KOPT-K1 (cell line): Measurements from ENCODE around the gene SLC9A2.

Experiments used
- H3K27ac ChIP-seq: fragments of 200-600 bp; sonication (generic); 2 replicates; pipeline ENCODE4 v1.5.1; 2016; ENCODE audit warnings: antibody characterized with exemption, mild to moderate bottlenecking, low read depth, low read length; ENCODE audit not compliant: poor library complexity, severe bottlenecking
- H3K36me3 ChIP-seq: fragments of 200-600 bp; sonication (generic); 2 replicates; pipeline ENCODE4 v1.5.1; 2017; ENCODE audit warnings: antibody characterized with exemption, mild to moderate bottlenecking, low read length, moderate library complexity; ENCODE audit not compliant: insufficient read depth
- H3K9me3 ChIP-seq: fragments of 200-600 bp; sonication (generic); 2 replicates; pipeline ENCODE4 v1.5.1; 2017; ENCODE audit warnings: antibody characterized with exemption, low read length, mild to moderate bottlenecking; ENCODE audit not compliant: insufficient read depth, poor library complexity, severe bottlenecking

Gene SLC9A2

GRCh38 chr2:102619414-102620319, at the start of gene SLC9A2:
Gene SLC9A2, plus strand, starts transcription at chr2:102619553. Its CDS starts 296 bp downstream, at chr2:102619849.
- Histone ChIP-seq H3K27ac (no peak within 1 kb of the TSS), H3K9me3 (no peaks in the 10 kb centered on the region), H3K36me3 (no peaks in the 10 kb centered on the region)

DNA sequence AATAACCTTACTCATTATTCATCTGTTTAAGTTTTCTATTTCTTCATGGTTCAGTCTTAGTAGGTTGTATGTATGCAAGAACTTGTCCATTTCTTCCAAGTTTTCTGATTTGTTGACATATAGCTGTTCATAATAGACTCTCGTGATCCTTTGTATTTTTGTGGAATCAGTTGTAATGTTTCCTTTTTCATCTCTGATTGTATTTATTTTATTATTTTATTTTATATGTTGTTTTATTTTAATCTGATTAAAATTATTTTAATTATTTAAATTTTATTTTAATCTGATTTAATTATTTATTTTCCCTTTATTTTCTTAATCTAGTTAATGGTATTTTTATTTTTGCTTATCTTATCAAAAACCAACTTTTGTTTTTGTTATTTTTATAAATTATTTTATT, 43.5 kb upstream of the SLC9A2 start:
- Histone ChIP-seq H3K36me3 (no peaks in the 10 kb centered on the region), H3K9me3 (peaks cover 6% of the 10 kb centered on the region), H3K27ac (no peak overlapping the region)

DNA sequence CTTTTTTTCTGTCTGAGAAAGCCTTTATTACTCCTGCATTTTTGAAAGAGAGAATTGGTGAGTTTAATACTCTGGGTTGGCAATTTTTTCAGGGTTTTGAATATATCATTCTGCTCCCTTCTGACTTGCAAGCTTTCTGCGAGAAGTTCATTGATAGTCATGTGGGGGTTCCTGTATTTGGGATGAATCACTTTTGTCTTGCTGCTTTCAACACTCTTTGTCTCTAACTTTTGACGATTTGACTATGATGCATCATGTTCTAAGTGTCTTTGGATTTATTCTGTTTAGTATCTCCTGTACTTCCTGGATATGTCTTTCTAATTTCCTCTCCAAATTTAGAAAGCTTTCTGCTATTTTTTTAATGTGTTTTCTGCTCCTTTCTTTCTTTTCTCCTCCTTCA, 41.0 kb upstream of the SLC9A2 start:
- no peaks in the 10 kb centered on the region for H3K36me3 ChIP-seq

GRCh38 chr2:102581911-102582310, 37.4 kb upstream of the SLC9A2 start:
- Histone ChIP-seq H3K36me3 (no peaks in the 10 kb centered on the region), H3K27ac (no peak overlapping the region), H3K9me3 (no peaks in the 10 kb centered on the region)

More for the DNA sequence above, 41.0 kb upstream of the SLC9A2 start:
- Histone ChIP-seq H3K27ac (no peak overlapping the region), H3K9me3 (peaks cover 6% of the 10 kb centered on the region)

DNA sequence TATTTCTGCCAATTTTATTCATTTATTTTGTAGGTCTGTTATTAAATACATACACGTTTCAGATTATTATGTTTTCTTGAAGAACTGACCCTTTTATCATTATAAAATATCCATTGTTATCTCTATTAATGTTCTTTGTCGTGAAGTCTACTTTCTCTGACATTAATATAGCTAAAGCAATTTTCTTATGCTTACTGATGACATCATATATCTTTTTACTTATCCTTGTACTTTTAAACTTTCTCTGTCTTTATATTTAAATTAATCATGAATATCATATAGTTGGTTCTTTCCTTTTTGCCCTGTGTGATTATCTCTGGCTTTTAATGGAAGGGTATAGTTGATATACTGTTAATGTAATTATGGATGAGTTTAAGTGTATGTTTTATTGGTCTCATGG, 36.5 kb upstream of the SLC9A2 start:
- Histone ChIP-seq H3K9me3 (no peaks in the 10 kb centered on the region), H3K27ac (no peak overlapping the region), H3K36me3 (no peaks in the 10 kb centered on the region)

DNA sequence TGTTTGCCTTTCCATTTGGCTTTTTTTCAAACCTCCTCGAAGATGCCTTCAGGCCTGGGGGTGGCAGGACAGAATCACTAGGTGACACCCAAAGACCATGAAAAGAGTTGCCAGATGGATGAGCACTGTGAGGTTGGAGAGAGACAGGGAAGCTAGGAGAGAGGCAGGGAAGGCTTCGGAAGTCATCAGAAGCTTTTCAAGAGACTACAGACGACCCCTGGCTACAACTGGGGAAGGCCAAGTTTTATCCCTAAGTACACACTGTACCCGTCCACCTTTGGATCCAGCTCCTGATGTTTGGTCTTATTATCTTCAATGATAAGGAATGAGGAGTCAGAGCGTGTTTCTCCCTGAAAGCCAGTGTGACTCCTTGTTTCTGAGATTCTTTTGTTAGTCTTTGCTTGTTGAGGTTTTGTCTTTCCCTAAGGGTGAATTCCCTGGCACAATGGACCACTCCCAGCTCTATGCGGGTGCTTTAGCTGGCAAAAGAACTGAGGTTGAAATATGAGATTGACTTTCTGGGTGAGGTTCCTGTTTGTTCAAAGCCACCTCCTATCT, 33.4 kb upstream of the SLC9A2 start:
- Histone ChIP-seq H3K27ac (no peak overlapping the region), H3K36me3 (no peaks in the 10 kb centered on the region), H3K9me3 (no peaks in the 10 kb centered on the region)

DNA sequence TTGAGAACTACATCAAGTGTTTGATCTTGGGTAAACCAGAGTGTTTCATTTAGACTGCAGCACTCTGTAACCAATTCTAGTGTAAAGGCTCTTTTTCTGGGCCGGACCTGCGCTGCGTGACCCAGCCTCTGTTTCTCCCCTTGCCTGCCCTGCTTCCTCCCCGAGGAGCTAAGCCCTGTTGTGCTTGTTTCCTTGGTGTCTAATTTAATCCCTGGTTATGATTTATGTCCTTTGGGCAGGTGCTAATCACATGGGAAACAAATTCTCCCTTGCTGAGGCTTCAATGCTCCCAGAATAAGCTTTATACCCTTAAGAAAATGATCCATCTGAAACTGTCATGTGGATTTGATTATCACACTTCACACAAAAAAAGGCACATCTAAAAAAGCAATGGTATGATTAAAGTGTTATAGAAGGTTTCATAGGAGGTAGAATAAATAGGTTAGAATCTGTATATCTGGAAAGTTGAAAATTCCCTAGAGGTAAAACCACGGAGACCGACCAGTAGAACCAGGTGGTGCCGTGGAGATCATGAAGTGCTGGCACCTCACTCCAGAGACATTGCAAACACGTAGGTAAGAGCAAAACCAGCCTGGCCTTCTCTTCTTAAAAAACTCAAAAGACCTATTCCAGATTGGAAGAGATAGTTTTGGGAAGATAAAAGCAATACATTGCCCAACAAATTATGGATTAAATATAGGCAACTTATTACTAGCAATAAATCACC, 31.0 kb upstream of the SLC9A2 start:
- Histone ChIP-seq H3K36me3 (no peaks in the 10 kb centered on the region), H3K27ac (no peak overlapping the region), H3K9me3 (no peaks in the 10 kb centered on the region)

DNA sequence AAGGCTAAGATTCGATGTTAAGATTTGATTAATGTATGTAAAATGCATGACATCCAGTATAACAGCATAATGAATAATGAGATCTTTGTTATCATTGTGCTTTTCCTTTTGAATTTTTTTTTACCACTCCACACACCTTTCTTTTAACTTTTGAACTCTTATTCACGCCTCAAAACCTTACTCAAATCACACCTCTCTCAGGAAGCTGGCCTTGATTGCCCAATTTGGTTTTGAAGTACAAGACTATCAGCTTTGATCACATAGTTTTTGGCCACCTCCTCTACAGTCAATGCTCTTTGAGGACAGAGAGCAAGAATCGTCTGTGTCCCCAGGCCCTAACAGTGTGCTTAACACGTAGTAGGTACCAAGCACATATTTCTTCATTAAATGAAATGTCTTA, 29.9 kb upstream of the SLC9A2 start:
- Histone ChIP-seq H3K9me3 (no peaks in the 10 kb centered on the region), H3K36me3 (no peaks in the 10 kb centered on the region), H3K27ac (no peak overlapping the region)

- no peak overlapping the region for H3K27ac ChIP-seq
- H3K36me3 ChIP-seq, result no peaks in the 10 kb centered on the region
- H3K9me3 ChIP-seq, result no peaks in the 10 kb centered on the region
Measured at GRCh38 chr2:102591491-102592045, 27.8 kb upstream of the SLC9A2 start.

DNA sequence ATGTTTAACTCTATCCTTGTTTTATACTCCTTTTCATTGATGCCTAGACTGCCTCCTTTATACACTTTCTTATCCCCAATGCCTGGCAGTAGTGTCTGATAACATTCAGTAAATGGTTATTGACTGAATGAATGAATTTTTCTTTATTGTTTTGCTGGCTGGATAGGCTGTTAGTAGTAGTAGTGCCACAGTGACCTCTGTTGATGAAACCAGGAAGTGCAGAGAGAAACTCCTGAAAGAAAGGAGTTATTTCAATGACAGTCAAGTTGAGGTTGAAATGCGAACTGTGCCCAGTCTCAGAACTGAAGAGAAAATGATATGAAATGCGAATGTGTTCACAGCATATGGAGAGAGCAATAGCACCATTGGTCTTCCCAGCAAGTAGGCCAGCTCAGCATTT, 26.8 kb upstream of the SLC9A2 start:
- Histone ChIP-seq H3K27ac (no peak overlapping the region), H3K9me3 (no peaks in the 10 kb centered on the region), H3K36me3 (no peaks in the 10 kb centered on the region)

- Histone ChIP-seq H3K27ac (no peak overlapping the region), H3K9me3 (no peaks in the 10 kb centered on the region), H3K36me3 (no peaks in the 10 kb centered on the region)
Measured at GRCh38 chr2:102593516-102593915, 25.8 kb upstream of the SLC9A2 start.

DNA sequence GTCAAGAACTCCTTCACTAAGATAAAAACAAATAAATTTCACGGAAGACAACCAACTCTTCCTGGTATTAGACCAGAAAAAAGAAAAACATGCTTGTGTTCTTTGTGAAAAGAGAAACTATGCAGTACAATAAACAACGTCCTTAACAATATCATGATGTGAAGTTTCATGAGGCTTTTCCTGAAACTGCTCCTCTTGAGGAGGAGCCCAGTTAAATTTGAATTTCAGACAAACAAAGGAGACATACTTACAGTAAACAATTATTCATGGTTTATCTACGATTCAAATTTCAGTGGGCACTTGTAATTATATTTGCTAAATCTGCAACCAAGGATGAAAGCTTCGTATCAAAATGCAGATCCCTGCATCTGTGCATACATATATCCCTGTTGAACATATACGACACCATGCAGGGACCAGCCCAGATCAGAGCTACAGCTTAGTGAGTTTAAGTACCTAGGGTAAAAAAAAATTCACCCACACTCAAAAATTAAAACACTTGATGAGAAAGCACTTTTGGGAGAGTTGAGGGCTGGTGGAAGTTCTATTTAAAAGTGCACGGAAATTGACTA, 24.8 kb upstream of the SLC9A2 start:
- H3K36me3 ChIP-seq, result no peaks in the 10 kb centered on the region
- no peak overlapping the region for H3K27ac ChIP-seq
- no peaks in the 10 kb centered on the region for H3K9me3 ChIP-seq

DNA sequence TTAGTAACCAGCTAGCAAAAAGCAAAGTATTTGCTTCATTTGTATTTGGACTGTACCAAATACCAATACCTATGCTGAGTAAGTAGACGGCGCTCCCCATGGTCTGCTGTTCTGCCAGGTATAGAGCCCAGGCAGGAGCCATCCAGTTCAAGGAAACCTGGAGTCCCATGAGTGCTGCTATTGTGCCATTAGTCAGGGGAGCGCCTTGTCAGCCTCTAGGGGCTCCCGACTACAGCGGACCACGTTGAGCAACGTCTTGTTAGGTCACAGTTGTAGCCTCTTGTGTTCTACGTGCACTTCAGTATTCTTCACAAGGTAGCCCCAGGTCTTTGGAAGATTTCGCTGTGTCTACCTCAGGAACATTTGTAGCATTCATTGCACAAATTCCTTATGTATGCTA, 21.6 kb upstream of the SLC9A2 start:
- no peaks in the 10 kb centered on the region for H3K36me3 ChIP-seq
- H3K9me3 ChIP-seq, result peaks cover 4% of the 10 kb centered on the region
- no peak overlapping the region for H3K27ac ChIP-seq

GRCh38 chr2:102599486-102599885, 19.9 kb upstream of the SLC9A2 start:
- Histone ChIP-seq H3K9me3 (peaks cover 4% of the 10 kb centered on the region), H3K36me3 (no peaks in the 10 kb centered on the region), H3K27ac (no peak overlapping the region)

DNA sequence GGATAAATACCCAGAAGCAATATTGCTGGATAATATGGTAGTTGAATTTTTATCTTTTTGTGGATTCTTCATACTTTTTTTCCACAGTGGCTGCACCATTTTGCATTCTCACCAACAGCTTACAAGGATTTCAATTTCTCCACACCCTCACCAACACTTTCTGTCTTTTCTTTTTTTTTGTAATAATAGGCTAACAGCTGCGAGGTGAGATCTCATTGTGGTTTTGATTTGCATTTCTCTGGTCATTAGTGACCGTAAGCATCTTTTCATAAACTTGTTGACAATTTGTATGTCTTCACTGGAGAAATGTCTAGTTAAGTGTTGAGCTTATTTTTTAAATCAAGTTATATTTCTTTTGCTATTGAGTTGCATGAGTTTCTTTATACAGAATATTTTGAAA, 17.6 kb upstream of the SLC9A2 start:
- no peak overlapping the region for H3K27ac ChIP-seq
- H3K9me3 ChIP-seq, result peaks cover 4% of the 10 kb centered on the region
- no peaks in the 10 kb centered on the region for H3K36me3 ChIP-seq
